22Rv1 (cell line): ENCODE data around the gene RPL7A.

Source experiments
- CTCF ChIP-seq: fragments of 450-650 bp; IDR thresholded peaks from 2 replicates; pipeline ENCODE4 v1.5.1; 2017; ENCODE audit warnings: mild to moderate bottlenecking
- ZFX ChIP-seq: fragments of 450-650 bp; IDR thresholded peaks from 2 replicates; pipeline ENCODE4 v1.6.1; 2017; ENCODE audit warnings: antibody characterized with exemption, borderline replicate concordance

DNA sequence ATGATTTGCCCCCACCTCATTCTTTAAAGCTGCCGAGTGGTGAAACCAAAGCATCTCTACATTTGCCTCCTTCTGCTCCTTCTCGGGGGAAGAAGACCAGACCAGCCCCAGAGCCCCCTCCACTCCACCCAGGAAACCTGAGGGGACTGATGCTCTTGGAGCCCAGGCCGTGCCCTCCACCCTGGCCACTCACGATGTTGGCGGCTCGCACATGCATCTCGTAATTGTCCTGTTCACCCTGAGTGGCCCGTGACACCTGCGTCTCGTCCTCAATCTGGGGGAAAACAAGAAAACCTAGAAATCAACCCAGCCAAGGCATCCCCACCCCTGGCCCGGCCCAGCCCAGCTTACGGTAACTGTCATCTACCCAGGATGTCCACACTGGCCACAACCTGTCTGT is 3.0 kb upstream of the RPL7A start:
- no peak for TF ChIP-seq CTCF
- TF ChIP-seq ZFX: no peak
